Measurements from ENCODE around the gene GSN. TPM values are rescaled to one million over a fixed set of nuclear protein-coding genes. Genes with fewer than 3 reads are reported as not detected.

The GSN gene
- total RNA-seq, 1 donor from 2014 or later: 35.0 TPM

GRCh38 chr9:121294866-121295661 lies 27.1 kb downstream of the GSN start:
- H3K27me3 Mint-ChIP-seq: peaks cover 1% of the 10 kb centered on the region
- no peak for DNase-seq (ENCODE audit: low spot score, unreplicated experiment)
- no peaks in the 10 kb centered on the region for H3K36me3 Mint-ChIP-seq (ENCODE audit: insufficient read depth)
- TF ChIP-seq CTCF (IDR thresholded peaks at IDR 0.05; ENCODE audit: unreplicated experiment): no peak
- H3K4me1 Mint-ChIP-seq (ENCODE audit: low read depth): peaks cover 24% of the 10 kb centered on the region
- no peak overlapping the region for H3K27ac Mint-ChIP-seq
- no peaks in the 10 kb centered on the region for H3K9me3 Mint-ChIP-seq (ENCODE audit: low read depth)
- no peak overlapping the region for H3K4me3 Mint-ChIP-seq (ENCODE audit: low read depth)

DNA sequence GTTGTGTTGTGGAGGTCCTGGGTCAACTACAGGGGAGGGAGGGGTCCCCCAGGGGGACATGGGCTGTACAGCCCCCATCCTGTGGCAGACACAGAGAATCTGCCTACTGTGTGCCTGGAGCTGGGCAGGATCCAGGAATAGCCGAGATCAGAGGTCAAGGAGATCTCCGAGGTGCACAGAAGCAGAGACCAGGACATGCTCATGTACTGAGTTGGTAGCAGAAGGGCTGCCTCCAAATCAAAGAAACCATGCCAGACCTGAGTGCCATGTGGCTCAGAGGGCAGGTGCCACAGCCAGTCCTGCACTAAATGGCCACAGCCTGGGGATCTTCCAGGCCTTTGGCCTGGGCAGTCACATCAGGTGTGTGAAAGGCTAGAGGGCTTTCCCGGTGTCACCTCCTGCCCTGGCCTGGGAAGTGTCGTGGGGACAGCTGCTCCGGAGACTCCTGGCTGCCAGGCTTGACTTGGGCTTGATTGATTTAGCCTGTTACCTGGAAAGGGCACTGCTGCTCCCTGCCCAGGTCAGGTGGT lies 27.8 kb downstream of the GSN start:
- TF ChIP-seq CTCF (IDR thresholded peaks at IDR 0.05; ENCODE audit: unreplicated experiment): no peak
- Mint-ChIP-seq H3K27me3 (peaks cover 8% of the 10 kb centered on the region), H3K9me3 (ENCODE audit: low read depth) (no peaks in the 10 kb centered on the region), H3K4me1 (ENCODE audit: low read depth) (peaks cover 30% of the 10 kb centered on the region), H3K4me3 (ENCODE audit: low read depth) (no peak overlapping the region), H3K36me3 (ENCODE audit: insufficient read depth) (no peaks in the 10 kb centered on the region), H3K27ac (no peak overlapping the region)
- DNase-seq (ENCODE audit: low spot score, unreplicated experiment): no peak

- no peak overlapping the region for H3K4me3 Mint-ChIP-seq (ENCODE audit: low read depth)
Observed at GRCh38 chr9:121296213-121297127, 28.5 kb downstream of the GSN start.

GRCh38 chr9:121297389-121297788 lies 29.4 kb downstream of the GSN start:
- Mint-ChIP-seq H3K9me3 (ENCODE audit: low read depth) (no peaks in the 10 kb centered on the region), H3K36me3 (ENCODE audit: insufficient read depth) (no peaks in the 10 kb centered on the region), H3K4me3 (ENCODE audit: low read depth) (no peak overlapping the region), H3K27me3 (peaks cover 8% of the 10 kb centered on the region), H3K4me1 (ENCODE audit: low read depth) (peaks cover 30% of the 10 kb centered on the region), H3K27ac (no peak overlapping the region)
- no peak for TF ChIP-seq CTCF (IDR thresholded peaks at IDR 0.05; ENCODE audit: unreplicated experiment)
- no peak for DNase-seq (ENCODE audit: low spot score, unreplicated experiment)

More at GRCh38 chr9:121296213-121297127, 28.5 kb downstream of the GSN start:
- Mint-ChIP-seq H3K27ac (no peak overlapping the region), H3K27me3 (peaks cover 8% of the 10 kb centered on the region), H3K4me1 (ENCODE audit: low read depth) (peaks cover 30% of the 10 kb centered on the region), H3K36me3 (ENCODE audit: insufficient read depth) (no peaks in the 10 kb centered on the region), H3K9me3 (ENCODE audit: low read depth) (no peaks in the 10 kb centered on the region)
- no peak for TF ChIP-seq CTCF (IDR thresholded peaks at IDR 0.05; ENCODE audit: unreplicated experiment)
- DNase-seq (ENCODE audit: low spot score, unreplicated experiment): no peak

DNA sequence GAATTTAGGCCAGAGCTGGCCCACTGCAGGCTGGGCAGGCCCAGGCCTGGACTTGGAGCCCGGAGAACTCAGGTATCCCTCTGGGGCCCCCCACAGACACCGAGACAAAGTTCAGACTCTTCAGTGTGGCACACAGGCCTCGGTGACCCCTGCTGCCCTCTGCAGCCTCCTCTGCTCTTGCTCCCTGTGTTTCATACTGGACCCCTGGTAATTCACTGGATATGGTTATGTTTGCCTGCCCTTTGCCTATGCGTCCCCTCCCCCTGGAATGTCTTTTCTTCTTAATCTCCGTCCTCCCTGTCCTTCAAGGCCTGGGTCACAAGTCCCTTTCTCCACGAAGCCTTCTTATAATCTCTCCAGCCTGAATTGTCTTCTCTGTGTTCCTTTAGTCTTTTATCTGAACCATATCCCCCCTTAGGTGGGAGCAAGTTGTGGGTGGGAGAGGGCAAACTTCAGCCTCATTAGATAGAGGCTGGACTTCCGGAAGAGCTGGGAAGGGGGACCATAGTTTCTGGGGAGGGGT lies 30.1 kb downstream of the GSN start:
- peaks cover 30% of the 10 kb centered on the region for H3K4me1 Mint-ChIP-seq (ENCODE audit: low read depth)
- no peaks in the 10 kb centered on the region for H3K36me3 Mint-ChIP-seq (ENCODE audit: insufficient read depth)
- DNase-seq (ENCODE audit: low spot score, unreplicated experiment): no peak
- H3K27me3 Mint-ChIP-seq: peaks cover 8% of the 10 kb centered on the region
- no peak overlapping the region for H3K27ac Mint-ChIP-seq
- no peak for TF ChIP-seq CTCF (IDR thresholded peaks at IDR 0.05; ENCODE audit: unreplicated experiment)
- H3K9me3 Mint-ChIP-seq (ENCODE audit: low read depth): no peaks in the 10 kb centered on the region
- peak overlapping the region; percentile 66 for H3K4me3 Mint-ChIP-seq (ENCODE audit: low read depth)
